Gastrocnemius medialis (tissue), 4 donors: ENCODE results near the gene NTRK1. TPM values are rescaled to one million over a fixed set of nuclear protein-coding genes. Genes with fewer than 3 reads are reported as not detected.
"Not testable (repeated sequence)": the region's sequence is repeated elsewhere in the genome, so short reads cannot be mapped to it uniquely, and the experiment has no call there.

Source experiments
- ATAC-seq, 2 donors: fragments of 150-250 bp; one replicate each; pipeline ENCODE4 v1.9.1; 2016
- DNase-seq, 2 donors: peaks; one replicate each; pipeline ENCODE4 v3.0.0-alpha.2; 2019
- H3K27ac ChIP-seq, 4 donors: fragments of 200-600 bp; sonication (generic); 1 replicate in 1 of 4; 2 replicates in 3 of 4; pipeline ENCODE4 v1.5.1; 2016 to 2018; ENCODE audit warnings: mild to moderate bottlenecking in 2 of 4, moderate library complexity in 1 of 4
- H3K27me3 ChIP-seq, 3 donors: fragments of 200-600 bp; sonication (generic) in 2 of 3; 1 replicate in 1 of 3; 2 replicates in 2 of 3; pipeline versions ENCODE4 v1.5.1 to v1.6.0; 2016 to 2019; ENCODE audit warnings: mild to moderate bottlenecking in 1 of 3, moderate library complexity in 1 of 3
- H3K36me3 ChIP-seq, 2 donors: fragments of 200-600 bp; sonication (generic) in 1 of 2; one replicate each; pipeline ENCODE4 v1.5.1; 2017 to 2018
- H3K4me1 ChIP-seq, 2 donors: fragments of 200-600 bp; sonication (generic) in 1 of 2; one replicate each; pipeline ENCODE4 v1.5.1; 2016 to 2017; ENCODE audit warnings: mild to moderate bottlenecking in 2 of 2
- H3K4me3 ChIP-seq, 4 donors: fragments of 200-600 bp; sonication (generic) in 3 of 4; 1 replicate in 1 of 4; 2 replicates in 3 of 4; pipeline ENCODE4 v1.5.1; 2016 to 2019; ENCODE audit warnings: mild to moderate bottlenecking in 2 of 4
- H3K9me3 ChIP-seq, 3 donors: fragments of 200-600 bp; sonication (generic) in 2 of 3; 1 replicate in 1 of 3; 2 replicates in 2 of 3; pipeline ENCODE4 v1.5.1; 2016 to 2019
- POLR2A ChIP-seq, 2 donors: fragments of 450-650 bp; IDR thresholded peaks; one replicate each; pipeline ENCODE4 v1.6.1; 2017; ENCODE audit warnings: antibody characterized with exemption in 2 of 2, mild to moderate bottlenecking in 2 of 2, moderate library complexity in 2 of 2
- in situ Hi-C, 4 donors: fragments of 200-750 bp; cut with MboI; loops; one replicate each; pipeline versions ENCODE4 v1.15.0 to v1.8.0; 2017; ENCODE audit warnings: low sequenced_read_pairs in 4 of 4
- intact Hi-C: fragments of 100-400 bp; cut with DNase I; formaldehyde crosslinking; loops from one replicate; pipeline ENCODE4 v1.15.1; 2023; ENCODE audit warnings: low total_unique reads
- total RNA-seq, 4 donors: library from RNA; depleted of rRNA; stranded (reverse); fragments of >200 nt; gene quantifications; one replicate each; pipeline versions ENCODE4 v1.1.0 to v1.2.3, GENCODE V29; 2016
- TF ChIP-seq, protein P1 (sequence below), 5 experiments: fragments of 450-650 bp in 3 of 5; fragments of 200-600 bp in 2 of 5; sonication (generic) in 2 of 5; IDR thresholded peaks in 4 of 5; conservative IDR thresholded peaks in 1 of 5; 1 replicate in 4 of 5; 2 replicates in 1 of 5; pipeline ENCODE4 v1.5.1; 2016 to 2019; ENCODE audit warnings: antibody characterized with exemption in 5 of 5, mild to moderate bottlenecking in 3 of 5, moderate library complexity in 3 of 5

Gene NTRK1
- total RNA-seq, 4 donors from 2014 or later = 0.13 to 0.22 TPM; not detected in 2

GRCh38 chr1:156925154-156926010 lies 64.7 kb downstream of the NTRK1 start:
- H3K36me3 ChIP-seq = no peaks in the 10 kb centered on the region
- peaks cover 3 to 13% of the 10 kb centered on the region in 2 donors for H3K4me1 ChIP-seq
- ATAC-seq (no peak), DNase-seq (no peak)
- H3K4me3 ChIP-seq = no peak overlapping the region
- H3K27ac ChIP-seq = no peak overlapping the region
- in situ Hi-C loops = no loop called here
- intact Hi-C loops = no loop called here
- no peaks in the 10 kb centered on the region for H3K9me3 ChIP-seq
- peaks cover 79 to 85% (median 82%) of the 10 kb centered on the region in 3 donors for H3K27me3 ChIP-seq
- no peak for TF ChIP-seq POLR2A (IDR thresholded peaks at IDR 0.05)
- TF ChIP-seq, protein P1, sequence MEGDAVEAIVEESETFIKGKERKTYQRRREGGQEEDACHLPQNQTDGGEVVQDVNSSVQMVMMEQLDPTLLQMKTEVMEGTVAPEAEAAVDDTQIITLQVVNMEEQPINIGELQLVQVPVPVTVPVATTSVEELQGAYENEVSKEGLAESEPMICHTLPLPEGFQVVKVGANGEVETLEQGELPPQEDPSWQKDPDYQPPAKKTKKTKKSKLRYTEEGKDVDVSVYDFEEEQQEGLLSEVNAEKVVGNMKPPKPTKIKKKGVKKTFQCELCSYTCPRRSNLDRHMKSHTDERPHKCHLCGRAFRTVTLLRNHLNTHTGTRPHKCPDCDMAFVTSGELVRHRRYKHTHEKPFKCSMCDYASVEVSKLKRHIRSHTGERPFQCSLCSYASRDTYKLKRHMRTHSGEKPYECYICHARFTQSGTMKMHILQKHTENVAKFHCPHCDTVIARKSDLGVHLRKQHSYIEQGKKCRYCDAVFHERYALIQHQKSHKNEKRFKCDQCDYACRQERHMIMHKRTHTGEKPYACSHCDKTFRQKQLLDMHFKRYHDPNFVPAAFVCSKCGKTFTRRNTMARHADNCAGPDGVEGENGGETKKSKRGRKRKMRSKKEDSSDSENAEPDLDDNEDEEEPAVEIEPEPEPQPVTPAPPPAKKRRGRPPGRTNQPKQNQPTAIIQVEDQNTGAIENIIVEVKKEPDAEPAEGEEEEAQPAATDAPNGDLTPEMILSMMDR (IDR thresholded peaks at IDR 0.05 in 4 of 5, conservative IDR thresholded peaks at IDR 0.05 in 1 of 5) = no peak

GRCh38 chr1:156926175-156926574 lies 65.5 kb downstream of the NTRK1 start:
- ATAC-seq = no peak

GRCh38 chr1:156926695-156927094 lies 66.0 kb downstream of the NTRK1 start:
- H3K9me3 ChIP-seq, ATAC-seq, DNase-seq, H3K27ac ChIP-seq, in situ Hi-C loops, H3K36me3 ChIP-seq, H3K4me3 ChIP-seq, intact Hi-C loops: not testable (repeated sequence)
- Histone ChIP-seq H3K27me3 (peaks cover 69 to 73% (median 71%) of the 10 kb centered on the region in 3 donors), H3K4me1 (peaks cover 3 to 13% of the 10 kb centered on the region in 2 donors)

More at GRCh38 chr1:156926175-156926574, 65.5 kb downstream of the NTRK1 start:
- TF ChIP-seq, protein P1 (IDR thresholded peaks at IDR 0.05 in 4 of 5, conservative IDR thresholded peaks at IDR 0.05 in 1 of 5) = no peak
- no peak for TF ChIP-seq POLR2A (IDR thresholded peaks at IDR 0.05)
- Histone ChIP-seq H3K9me3 (no peaks in the 10 kb centered on the region), H3K27ac (no peak overlapping the region), H3K27me3 (peaks cover 72 to 77% (median 76%) of the 10 kb centered on the region in 3 donors), H3K4me3 (no peak overlapping the region), H3K36me3 (no peaks in the 10 kb centered on the region), H3K4me1 (peaks cover 3 to 13% of the 10 kb centered on the region in 2 donors)
- in situ Hi-C loops = no loop called here
- DNase-seq = peak in 1 of 2 donors; percentile 30
- intact Hi-C loops = no loop called here

GRCh38 chr1:156927215-156928042 lies 66.8 kb downstream of the NTRK1 start:
- peak; percentile 30 to 34 for DNase-seq
- peaks cover 3 to 13% of the 10 kb centered on the region in 2 donors for H3K4me1 ChIP-seq
- in situ Hi-C loops = no loop called here
- intact Hi-C loops = no loop called here
- H3K27ac ChIP-seq = no peak overlapping the region
- no peak for TF ChIP-seq POLR2A (IDR thresholded peaks at IDR 0.05)
- TF ChIP-seq, protein P1 (IDR thresholded peaks at IDR 0.05 in 4 of 5, conservative IDR thresholded peaks at IDR 0.05 in 1 of 5) = peak; percentile 22 to 60 (median 46)
- no peaks in the 10 kb centered on the region for H3K36me3 ChIP-seq
- H3K9me3 ChIP-seq = no peaks in the 10 kb centered on the region
- H3K27me3 ChIP-seq = peaks cover 61 to 66% (median 63%) of the 10 kb centered on the region in 3 donors
- H3K4me3 ChIP-seq = peak overlapping the region in 3 of 4 donors; percentile 27 to 40 (median 34)
- ATAC-seq = peak in 1 of 2 donors; percentile 26
